H1 (cell line): ENCODE data around the gene RBM47. TPM values are rescaled to one million over a fixed set of nuclear protein-coding genes. Genes with fewer than 3 reads are reported as not detected.

Experiments
- CHD7 ChIP-seq: fragments of 300-600 bp; sonication (generic); IDR thresholded peaks from 2 replicates; pipeline ENCODE4 v1.7.1; 2012; ENCODE audit warnings: low read length, moderate library complexity, mild to moderate bottlenecking, inconsistent platforms; ENCODE audit not compliant: insufficient replicate concordance
- EP300 ChIP-seq, 2 experiments: IDR thresholded peaks; 1 replicate in 1 of 2; 2 replicates in 1 of 2; pipeline ENCODE4 v1.6.1; 2011 to 2012; ENCODE audit warnings: low read depth in 2 of 2, low read length in 2 of 2, mild to moderate bottlenecking in 2 of 2, borderline replicate concordance in 1 of 2, inconsistent platforms in 1 of 2, moderate library complexity in 1 of 2
- GABPA ChIP-seq: IDR thresholded peaks from 2 replicates; pipeline ENCODE4 v1.6.1; 2011; ENCODE audit warnings: mild to moderate bottlenecking, low read length, moderate library complexity, borderline replicate concordance; ENCODE audit not compliant: insufficient read depth
- HDAC6 ChIP-seq: IDR thresholded peaks from one replicate; pipeline ENCODE4 v1.7.1; 2012; ENCODE audit warnings: low read depth, mild to moderate bottlenecking, inconsistent platforms, low read length, moderate library complexity
- JUN ChIP-seq: IDR thresholded peaks from 2 replicates; pipeline ENCODE4 v1.6.1; 2011; ENCODE audit warnings: low read depth, mild to moderate bottlenecking, improper control_type of control experiment, low read length
- KDM5A ChIP-seq: fragments of 200-600 bp; IDR thresholded peaks from 2 replicates; pipeline ENCODE4 v1.7.1; 2012; ENCODE audit warnings: mild to moderate bottlenecking, low read length, inconsistent platforms, mixed read lengths
- MAX ChIP-seq: IDR thresholded peaks from 2 replicates; pipeline ENCODE4 v1.6.1; 2012; ENCODE audit warnings: inconsistent platforms
- POU5F1 ChIP-seq: IDR thresholded peaks from 2 replicates; pipeline ENCODE4 v1.6.1; 2011; ENCODE audit warnings: low read depth, mild to moderate bottlenecking, low read length, moderate library complexity
- RFX5 ChIP-seq: IDR thresholded peaks from 2 replicates; pipeline ENCODE4 v1.6.1; 2011; ENCODE audit warnings: low read depth, low read length, improper control_type of control experiment, borderline replicate concordance
- SRF ChIP-seq: IDR thresholded peaks from 2 replicates; pipeline ENCODE4 v1.6.1; 2011; ENCODE audit warnings: mild to moderate bottlenecking, low read depth, low read length, moderate library complexity
- polyA plus RNA-seq, 7 experiments: library from polyadenylated mRNA; depleted of rRNA in 3 of 7; stranded (reverse) in 5 of 7; unstranded in 2 of 7; fragments of >200 nt in 5 of 7; fragments of 200-250 nt in 2 of 7; gene quantifications; 1 replicate in 5 of 7; 2 replicates in 1 of 7; 4 replicates in 1 of 7; pipeline versions ENCODE4 v1.2.1 to v1.2.3, GENCODE V29; 2011 to 2013; ENCODE audit warnings: missing spikeins in 2 of 7, mixed read lengths in 2 of 7
- total RNA-seq: library from RNA; stranded (reverse); fragmentation: NEBNext Ultra II Directional; extraction: Animal tissue kit (Norgen Biotek cat#: 25700); gene quantifications from 2 replicates; pipeline ENCODE4 v1.2.1, GENCODE V29; 2021
- TF ChIP-seq, protein P1 (sequence below): IDR thresholded peaks from 2 replicates; pipeline ENCODE4 v1.6.1; 2012; ENCODE audit warnings: inconsistent platforms

Gene RBM47
- total and polyA plus RNA-seq, 2 of the 8 experiments (the other 6 are each of a cell fraction or from before 2014, with no cell fraction given): 42.8 to 78.9 TPM

- TF ChIP-seq CHD7: no peak
- TF ChIP-seq GABPA: no peak
- no peak for TF ChIP-seq SRF
- TF ChIP-seq POU5F1: no peak
- TF ChIP-seq, protein P1, sequence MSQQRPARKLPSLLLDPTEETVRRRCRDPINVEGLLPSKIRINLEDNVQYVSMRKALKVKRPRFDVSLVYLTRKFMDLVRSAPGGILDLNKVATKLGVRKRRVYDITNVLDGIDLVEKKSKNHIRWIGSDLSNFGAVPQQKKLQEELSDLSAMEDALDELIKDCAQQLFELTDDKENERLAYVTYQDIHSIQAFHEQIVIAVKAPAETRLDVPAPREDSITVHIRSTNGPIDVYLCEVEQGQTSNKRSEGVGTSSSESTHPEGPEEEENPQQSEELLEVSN: no peak
- TF ChIP-seq JUN: no peak
- TF ChIP-seq MAX: no peak
- no peak for TF ChIP-seq KDM5A
- TF ChIP-seq HDAC6: no peak
- no peak for TF ChIP-seq RFX5
- no peak for TF ChIP-seq EP300 (IDR thresholded peaks at IDR 0.05; ENCODE audit: borderline replicate concordance in 1 of 2, low read depth in 2 of 2, low read length in 2 of 2)
Measured at GRCh38 chr4:40514497-40514951, 115.1 kb downstream of the RBM47 start (continued).
